ENCODE data around the gene FDPS.
"Not testable (repeated sequence)": the region's sequence is repeated elsewhere in the genome, so short reads cannot be mapped to it uniquely, and the experiment has no call there.

The FDPS gene

GRCh38 chr1:155285631-155286044 is 23.0 kb upstream of the FDPS start:
- no peak for DNase-seq (ENCODE audit: low spot score)

GRCh38 chr1:155286544-155286943 is 22.1 kb upstream of the FDPS start:
- DNase-seq (ENCODE audit: low spot score): no peak

GRCh38 chr1:155287987-155288543 is 20.6 kb upstream of the FDPS start:
- no peak for DNase-seq (ENCODE audit: low spot score)

GRCh38 chr1:155291006-155291405 is 17.7 kb upstream of the FDPS start:
- DNase-seq (ENCODE audit: low spot score): not testable (repeated sequence)

- DNase-seq (ENCODE audit: low spot score): no peak
These were observed 15.4 kb upstream of the FDPS start for GRCh38 chr1:155293086-155293749.

- DNase-seq (ENCODE audit: low spot score): no peak
These were observed 14.0 kb upstream of the FDPS start for GRCh38 chr1:155294520-155295182.

GRCh38 chr1:155295183-155295941 is 13.3 kb upstream of the FDPS start:
- DNase-seq (ENCODE audit: low spot score): no peak

GRCh38 chr1:155295942-155296267 is 12.8 kb upstream of the FDPS start:
- no peak for DNase-seq (ENCODE audit: low spot score)

- DNase-seq (ENCODE audit: low spot score): no peak
These were observed 12.0 kb upstream of the FDPS start for GRCh38 chr1:155296661-155297060.

GRCh38 chr1:155297384-155297783 is 11.3 kb upstream of the FDPS start:
- no peak for DNase-seq (ENCODE audit: low spot score)

- no peak for DNase-seq (ENCODE audit: low spot score)
These were observed 8.6 kb upstream of the FDPS start for GRCh38 chr1:155300024-155300423.

- DNase-seq (ENCODE audit: low spot score): no peak
These were observed 7.9 kb upstream of the FDPS start for GRCh38 chr1:155300553-155301329.

GRCh38 chr1:155301342-155301841 is 7.3 kb upstream of the FDPS start, which contains the start of gene PKLR:
PKLR (minus strand) TSS chr1:155301438; CDS start chr1:155301395, 43 bp downstream.
- no peak for DNase-seq (ENCODE audit: low spot score)

GRCh38 chr1:155304558-155305063 is 4.1 kb upstream of the FDPS start:
- no peak for DNase-seq (ENCODE audit: low spot score)

GRCh38 chr1:155305881-155306391 is 2.7 kb upstream of the FDPS start:
- DNase-seq (ENCODE audit: low spot score): no peak

GRCh38 chr1:155307247-155307740 is 1.4 kb upstream of the FDPS start:
- DNase-seq (ENCODE audit: low spot score): no peak

- no peak for DNase-seq (ENCODE audit: low spot score)
These were observed 856 bp downstream of the FDPS start for GRCh38 chr1:155309423-155310021.

GRCh38 chr1:155313261-155313660 is 4.6 kb downstream of the FDPS start:
- DNase-seq (ENCODE audit: low spot score): peak; percentile 11

- no peak for DNase-seq (ENCODE audit: low spot score)
These were observed 8.3 kb downstream of the FDPS start for GRCh38 chr1:155316922-155317321.

GRCh38 chr1:155318082-155318481 is 9.4 kb downstream of the FDPS start:
- DNase-seq (ENCODE audit: low spot score): no peak

GRCh38 chr1:155319536-155319935 is 10.9 kb downstream of the FDPS start:
- DNase-seq (ENCODE audit: low spot score): no peak
